T-helper 9 cell (primary cell): ENCODE data around the gene PCNX4.
"Not testable (repeated sequence)": the region's sequence is repeated elsewhere in the genome, so short reads cannot be mapped to it uniquely, and the experiment has no call there.

Source experiments
- DNase-seq: peaks from one replicate; pipeline ENCODE4 v3.0.0-alpha.2; 2020
- total RNA-seq, 2 donors: gene quantifications; one replicate each; lab custom pipeline; 2026; lab: John Stamatoyannopoulos, UW

The PCNX4 gene
- 33.1 to 84.1 reads per million in 2 donors for total RNA-seq

GRCh38 chr14:60091550-60092525, at the start of gene PCNX4:
Gene PCNX4, plus strand, starts transcription at chr14:60091923. Its CDS starts 15,716 bp downstream, at chr14:60107639.
- peak; percentile 87 for DNase-seq

DNA sequence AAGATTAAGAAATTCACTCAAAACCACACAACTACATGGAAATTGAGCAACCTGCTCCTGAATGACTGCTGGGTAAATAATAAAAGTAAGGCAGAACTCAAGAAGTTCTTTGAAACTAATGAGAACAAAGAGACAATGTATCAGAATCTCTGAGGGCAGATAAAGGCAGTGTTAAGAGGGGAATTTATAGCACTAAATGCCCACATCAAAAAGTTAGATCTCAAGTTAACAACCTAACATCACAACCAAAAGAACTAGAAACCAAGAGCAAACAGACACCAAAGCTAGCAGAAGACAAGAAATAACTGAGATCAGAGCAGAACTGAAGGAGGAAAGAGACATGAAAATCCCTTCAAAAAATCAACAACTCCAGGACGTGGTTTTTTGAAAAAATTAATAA, 43.7 kb upstream of the PCNX4 start:
- DNase-seq, result not testable (repeated sequence)

- DNase-seq, result no peak
Observed at GRCh38 chr14:60051721-60052221, 40.0 kb upstream of the PCNX4 start.

GRCh38 chr14:60058087-60058486, 33.6 kb upstream of the PCNX4 start:
- no peak for DNase-seq

DNA sequence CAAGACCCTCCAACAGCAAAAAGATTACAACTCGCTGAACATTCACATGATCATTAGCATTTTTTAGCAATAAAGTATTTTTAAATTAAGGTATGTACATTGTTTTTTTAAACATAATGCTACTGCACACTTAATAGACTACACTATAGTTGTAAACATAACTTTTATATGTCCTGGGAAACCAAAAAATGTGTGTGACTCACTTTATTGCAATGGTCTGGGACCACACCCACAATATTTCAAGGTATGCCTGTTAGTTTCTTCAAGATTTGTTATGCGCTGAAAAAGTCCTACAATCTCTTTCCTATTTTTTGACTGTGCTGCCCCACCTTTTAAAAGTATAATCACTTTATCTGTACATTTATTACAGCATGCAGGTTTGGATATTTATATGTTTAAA, 30.4 kb upstream of the PCNX4 start:
- no peak for DNase-seq

DNA sequence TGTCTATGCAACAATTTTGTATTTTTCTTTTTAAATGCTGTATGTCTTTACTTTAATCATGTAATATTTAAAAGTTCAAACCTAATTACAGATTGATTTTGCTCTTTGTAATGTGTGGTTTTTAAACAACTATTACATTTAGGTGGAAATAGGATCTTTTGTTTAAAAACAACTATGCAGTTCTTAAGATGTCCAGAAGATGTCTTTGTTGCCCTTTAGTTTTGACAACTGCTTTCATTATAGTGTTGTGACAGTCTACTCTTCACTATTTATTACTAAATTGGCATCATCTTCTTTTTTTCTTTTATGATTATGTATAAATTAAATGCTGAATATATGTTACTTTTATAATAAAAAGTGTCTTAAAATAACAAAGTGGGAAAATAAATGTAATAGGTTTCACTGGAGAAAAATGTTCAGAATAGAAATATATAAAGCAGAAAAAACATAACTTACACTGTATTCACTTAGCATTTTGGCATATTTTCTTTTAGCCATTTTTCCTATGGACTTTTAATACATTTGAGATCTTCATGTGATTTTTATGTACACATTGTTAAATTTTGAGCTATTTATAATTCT, 27.1 kb upstream of the PCNX4 start:
- DNase-seq, result no peak

GRCh38 chr14:60067882-60068281, 23.8 kb upstream of the PCNX4 start:
- no peak for DNase-seq

- DNase-seq, result no peak
Observed at GRCh38 chr14:60079723-60080122, 12.0 kb upstream of the PCNX4 start.

DNA sequence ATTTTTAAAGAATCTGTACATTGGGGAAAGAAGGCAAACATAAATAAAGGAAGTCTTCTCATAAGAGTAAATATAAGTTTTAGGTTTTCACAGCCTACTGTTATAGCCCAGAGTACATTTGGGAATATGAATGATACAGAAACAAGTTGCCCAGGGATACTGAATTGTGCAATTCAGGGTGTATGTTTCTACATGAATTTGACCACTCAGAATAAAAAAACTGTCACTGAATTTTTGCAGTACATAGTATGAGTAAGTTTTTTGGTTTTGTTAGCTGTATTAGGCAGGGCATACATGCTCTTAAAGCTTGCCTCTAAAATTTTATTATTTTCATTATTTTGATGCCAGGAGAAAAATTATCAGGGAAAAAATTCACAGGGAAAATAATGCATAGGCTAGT, 6.6 kb upstream of the PCNX4 start:
- DNase-seq, result no peak

DNA sequence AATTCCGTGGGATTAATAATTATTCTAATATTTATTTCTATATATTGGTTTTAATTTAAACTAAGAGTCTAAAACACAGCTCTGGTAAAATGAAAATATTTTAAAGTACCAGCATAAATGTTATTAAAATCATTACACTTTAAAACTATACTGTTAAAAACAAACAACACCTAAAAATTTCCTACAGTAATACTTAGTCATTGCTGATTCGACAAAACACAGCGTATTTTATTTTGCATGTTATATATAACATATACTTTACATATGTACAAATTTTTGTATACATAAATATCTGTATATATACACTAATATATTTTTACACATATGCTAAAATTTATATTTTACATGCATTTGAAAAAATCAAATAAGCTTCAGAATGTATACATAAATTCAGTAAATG, 6.0 kb upstream of the PCNX4 start:
- no peak for DNase-seq

DNA sequence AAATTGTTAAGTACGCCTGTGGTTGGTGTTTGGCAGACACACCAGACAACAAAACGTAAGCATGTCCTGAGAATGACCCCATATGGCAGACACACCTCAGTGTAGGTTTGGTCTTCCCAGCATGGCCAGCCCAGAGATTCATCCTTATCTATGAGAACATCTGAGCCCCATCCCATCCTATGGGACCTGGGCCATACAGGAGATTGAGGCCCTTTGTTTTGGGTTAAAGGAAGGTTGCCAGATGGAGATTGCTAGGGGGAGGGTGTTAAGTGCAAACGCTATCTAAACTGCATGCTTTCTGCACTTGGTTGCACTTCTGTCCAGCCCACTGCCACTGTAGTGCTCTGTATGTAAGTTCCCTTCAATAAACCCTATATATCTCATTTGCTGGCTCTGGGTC, 4.1 kb upstream of the PCNX4 start:
- no peak for DNase-seq

GRCh38 chr14:60089221-60089620, 2.5 kb upstream of the PCNX4 start:
- DNase-seq, result no peak

DNA sequence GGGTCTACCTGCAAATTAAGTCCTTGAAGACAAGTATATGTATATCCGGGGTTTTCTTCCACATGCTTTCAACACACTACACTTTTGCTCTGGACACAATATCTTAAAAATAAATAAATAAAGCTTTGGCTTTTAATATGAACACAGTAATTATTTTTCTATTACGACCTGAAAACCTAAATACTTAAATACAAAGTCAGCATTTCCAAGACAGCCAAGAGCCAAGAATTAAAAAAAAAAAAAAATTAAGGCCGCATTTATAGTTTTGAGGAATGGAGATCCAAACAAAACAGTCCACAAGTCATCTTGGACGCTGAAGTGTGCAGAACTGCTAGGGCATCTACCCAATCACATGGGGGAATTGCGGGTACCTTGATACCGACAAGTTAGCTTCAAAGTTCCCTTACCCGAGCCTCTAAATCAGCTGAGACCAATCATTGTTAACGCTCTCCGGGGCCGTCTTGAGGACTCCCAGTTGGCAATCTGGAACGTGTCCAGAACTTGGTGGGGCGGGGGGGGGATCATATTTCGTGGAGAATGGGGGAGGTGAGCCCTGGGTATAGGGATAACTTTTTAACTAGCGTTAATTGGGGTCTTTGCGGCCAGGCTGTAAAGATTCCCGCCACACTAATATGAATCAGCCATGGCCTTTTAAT, 731 bp upstream of the PCNX4 start:
- no peak for DNase-seq

- DNase-seq, result no peak
Observed at GRCh38 chr14:60092526-60092920, 800 bp downstream of the PCNX4 start.

GRCh38 chr14:60093080-60093479, 1.4 kb downstream of the PCNX4 start:
- DNase-seq, result no peak

GRCh38 chr14:60093606-60094005, 1.9 kb downstream of the PCNX4 start:
- no peak for DNase-seq

DNA sequence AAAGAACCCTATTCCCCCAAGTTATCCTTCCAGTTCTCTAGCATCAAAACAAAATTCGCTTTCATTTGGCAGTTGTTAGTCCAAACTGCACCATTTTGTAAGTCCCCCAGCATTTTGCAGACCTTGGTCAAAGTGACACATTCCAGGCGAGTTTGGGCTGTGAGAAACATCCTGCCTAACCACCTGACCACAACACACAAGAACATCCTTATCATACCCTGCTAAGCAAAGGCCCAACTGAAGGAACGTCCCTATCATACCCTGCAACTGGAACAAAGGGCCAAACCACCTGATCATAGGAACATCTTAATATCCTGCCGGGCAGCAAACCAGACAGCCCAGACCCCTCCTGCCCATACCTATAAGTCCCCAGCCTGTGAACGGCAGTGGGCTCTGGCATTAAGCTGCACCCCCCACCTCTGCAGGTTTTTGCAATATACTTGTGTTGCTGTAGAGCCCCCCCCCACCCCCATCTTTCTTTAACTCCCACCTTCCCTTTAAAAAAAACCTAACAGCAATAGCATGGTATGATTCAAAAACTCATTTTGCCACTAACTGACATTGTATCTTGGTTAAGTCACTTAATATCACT, 2.7 kb downstream of the PCNX4 start:
- DNase-seq, result no peak

DNA sequence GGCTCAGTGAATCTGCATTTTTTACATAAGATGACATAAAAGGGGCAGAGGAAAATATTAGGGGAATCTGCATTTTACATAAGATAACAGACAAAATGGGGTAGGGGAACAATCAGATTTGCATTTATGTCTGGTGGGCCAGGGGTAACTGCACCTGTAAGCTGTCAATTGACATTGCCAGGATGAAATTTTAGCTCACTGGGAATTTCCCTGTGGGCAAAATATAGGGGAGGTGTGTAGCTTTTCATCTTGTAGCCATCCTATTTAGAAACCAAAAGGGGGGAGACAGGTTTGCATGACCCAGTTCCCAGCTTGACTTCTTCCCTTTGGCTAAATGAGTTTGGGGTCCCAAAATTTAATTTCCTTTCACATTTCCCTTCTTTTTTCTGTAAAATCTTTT, 3.5 kb downstream of the PCNX4 start:
- no peak for DNase-seq

GRCh38 chr14:60095781-60096450, 4.2 kb downstream of the PCNX4 start:
- no peak for DNase-seq

DNA sequence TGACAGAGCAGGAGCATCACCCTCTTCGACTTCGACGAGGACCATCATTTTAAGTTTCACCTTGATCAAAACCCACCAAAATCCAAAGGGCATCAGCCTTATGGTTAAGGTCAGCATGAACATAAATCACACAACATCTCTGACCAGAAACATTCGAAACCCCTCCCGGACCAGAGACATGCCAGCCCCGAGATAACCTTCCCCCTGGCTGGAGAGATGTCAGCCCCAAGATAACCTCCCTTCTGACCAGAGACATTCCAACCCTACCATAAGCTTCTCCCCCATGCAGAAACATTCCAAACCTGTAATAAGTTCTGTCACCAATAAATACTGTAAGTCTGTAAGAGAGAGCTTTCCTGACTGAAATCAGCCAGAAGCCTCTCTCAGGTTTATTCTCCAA, 6.3 kb downstream of the PCNX4 start:
- DNase-seq, result no peak

DNA sequence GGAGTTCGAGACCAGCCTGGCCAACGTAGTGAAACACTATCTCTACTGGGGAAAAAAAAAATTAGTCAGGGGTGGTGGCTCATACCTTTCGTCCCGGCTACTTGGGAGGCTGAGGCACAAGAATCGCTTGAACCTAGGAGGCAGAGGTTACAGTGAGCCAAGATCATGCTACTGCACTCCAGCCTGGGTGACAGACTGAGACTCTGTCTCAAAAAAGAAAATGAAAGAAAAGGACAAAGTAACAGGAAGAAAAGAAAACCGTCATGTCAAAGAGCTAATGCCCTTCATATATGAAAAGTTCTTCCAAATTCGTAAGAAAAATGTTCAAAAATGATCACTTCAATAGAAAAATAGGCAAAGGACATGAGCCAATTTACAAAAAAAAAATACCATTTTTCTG, 8.1 kb downstream of the PCNX4 start:
- not testable (repeated sequence) for DNase-seq

GRCh38 chr14:60101786-60102185, 10.1 kb downstream of the PCNX4 start:
- no peak for DNase-seq
